Activated T-helper 1 cell treated with anti-CD3 and anti-CD28 coated beads, Interleukin-12 subunit alpha, Interleukin-12 subunit beta, Interleukin-2, Interleukin-4 antibody, amounts not matched to agents 30 ng/mL and 10 ng/mL and 1 ng/mL, durations not matched to agents 14 hours and 24 hours and 36 hours (primary cell): ENCODE data around the gene BHLHE40. TPM values are rescaled to one million over a fixed set of nuclear protein-coding genes. Genes with fewer than 3 reads are reported as not detected.

Source experiments
- DNase-seq: peaks from one replicate; pipeline ENCODE4 v3.0.0; 2021; ENCODE audit warnings: low spot score
- H3K27ac Mint-ChIP-seq: one replicate; pipeline ENCODE4 v1.8.0; 2021; ENCODE audit warnings: mild to moderate bottlenecking, mixed read lengths
- H3K27me3 Mint-ChIP-seq: one replicate; pipeline ENCODE4 v1.8.0; 2022; ENCODE audit warnings: mild to moderate bottlenecking, moderate library complexity, mixed read lengths; ENCODE audit not compliant: insufficient read depth
- H3K36me3 Mint-ChIP-seq: one replicate; pipeline ENCODE4 v1.8.0; 2021; ENCODE audit warnings: low read depth, mixed read lengths
- H3K4me1 Mint-ChIP-seq: one replicate; pipeline ENCODE4 v1.8.0; 2021; ENCODE audit warnings: low read depth, mixed read lengths
- H3K4me3 Mint-ChIP-seq: one replicate; pipeline ENCODE4 v1.8.0; 2021; ENCODE audit warnings: mild to moderate bottlenecking, moderate library complexity, mixed read lengths
- H3K9me3 Mint-ChIP-seq: one replicate; pipeline ENCODE4 v1.8.0; 2021; ENCODE audit warnings: mixed read lengths
- intact Hi-C: fragments of 100-400 bp; cut with micrococcal nuclease; formaldehyde crosslinking; loops from one replicate; pipeline ENCODE4 v1.15.1; 2024
- total RNA-seq: library from RNA; stranded (reverse); gene quantifications from 2 replicates; pipeline ENCODE4 v1.2.3, GENCODE V29; 2022

BHLHE40 gene
- total RNA-seq, 1 donor from 2014 or later = 449 TPM

- H3K4me1 Mint-ChIP-seq = peaks cover 79% of the 10 kb centered on the region
- no peak for DNase-seq
- H3K4me3 Mint-ChIP-seq = peak overlapping the region; percentile 4
- no peaks in the 10 kb centered on the region for H3K36me3 Mint-ChIP-seq
- peak overlapping the region; percentile 94 for H3K27ac Mint-ChIP-seq
- intact Hi-C loops = loop anchor here (2.0 to 10.0 kb wide), 2 partner anchors 33 to 529 kb away; partner anchors contain the start of gene ITPR1
- no peaks in the 10 kb centered on the region for H3K27me3 Mint-ChIP-seq
- H3K9me3 Mint-ChIP-seq = no peaks in the 10 kb centered on the region
Observed at GRCh38 chr3:5023777-5024346, 44.6 kb downstream of the BHLHE40 start.

- H3K27me3 Mint-ChIP-seq = no peaks in the 10 kb centered on the region
- peaks cover 73% of the 10 kb centered on the region for H3K4me1 Mint-ChIP-seq
- H3K36me3 Mint-ChIP-seq = peaks cover 2% of the 10 kb centered on the region
- no peak for DNase-seq
- peak overlapping the region; percentile 84 for H3K27ac Mint-ChIP-seq
- H3K4me3 Mint-ChIP-seq = peak overlapping the region; percentile 47
- H3K9me3 Mint-ChIP-seq = no peaks in the 10 kb centered on the region
- intact Hi-C loops = loop anchor here (1.0 to 10.0 kb wide), 3 partner anchors 12 to 531 kb away; partner anchors contain the start of gene ITPR1
Observed at GRCh38 chr3:5026046-5026362, 46.8 kb downstream of the BHLHE40 start.

- no peak for DNase-seq
- H3K4me1 Mint-ChIP-seq = peaks cover 44% of the 10 kb centered on the region
- no peaks in the 10 kb centered on the region for H3K27me3 Mint-ChIP-seq
- no peak overlapping the region for H3K4me3 Mint-ChIP-seq
- H3K36me3 Mint-ChIP-seq = peaks cover 2% of the 10 kb centered on the region
- intact Hi-C loops = loop anchor here (10.0 kb wide), 1 partner anchor 535 kb away; the partner anchor contains the start of gene ITPR1
- H3K9me3 Mint-ChIP-seq = no peaks in the 10 kb centered on the region
- no peak overlapping the region for H3K27ac Mint-ChIP-seq
Observed at GRCh38 chr3:5029715-5030114, 50.5 kb downstream of the BHLHE40 start.

GRCh38 chr3:5030152-5030551 lies 50.9 kb downstream of the BHLHE40 start:
- Mint-ChIP-seq H3K4me3 (no peak overlapping the region), H3K27ac (no peak overlapping the region), H3K9me3 (no peaks in the 10 kb centered on the region), H3K4me1 (peaks cover 46% of the 10 kb centered on the region), H3K36me3 (peaks cover 2% of the 10 kb centered on the region), H3K27me3 (no peaks in the 10 kb centered on the region)
- no peak for DNase-seq
- intact Hi-C loops = no loop called here

GRCh38 chr3:5032844-5033243 lies 53.6 kb downstream of the BHLHE40 start:
- Mint-ChIP-seq H3K4me1 (peaks cover 48% of the 10 kb centered on the region), H3K27me3 (no peaks in the 10 kb centered on the region), H3K36me3 (peaks cover 2% of the 10 kb centered on the region), H3K9me3 (no peaks in the 10 kb centered on the region), H3K27ac (no peak overlapping the region), H3K4me3 (no peak overlapping the region)
- intact Hi-C loops = no loop called here
- no peak for DNase-seq

Other genes starting within 250 kb of the BHLHE40 start
- 43.4 and 51.0 TPM in 2 replicates for gene ARL8B, start 142.9 kb downstream of the BHLHE40 start, total RNA-seq
- 169 and 192 TPM in 2 replicates for gene EDEM1, start 208.3 kb downstream of the BHLHE40 start, total RNA-seq